ENCODE results near the gene TFDP2.
"Not testable (repeated sequence)": the region's sequence is repeated elsewhere in the genome, so short reads cannot be mapped to it uniquely, and the experiment has no call there.

TFDP2 gene

DNA sequence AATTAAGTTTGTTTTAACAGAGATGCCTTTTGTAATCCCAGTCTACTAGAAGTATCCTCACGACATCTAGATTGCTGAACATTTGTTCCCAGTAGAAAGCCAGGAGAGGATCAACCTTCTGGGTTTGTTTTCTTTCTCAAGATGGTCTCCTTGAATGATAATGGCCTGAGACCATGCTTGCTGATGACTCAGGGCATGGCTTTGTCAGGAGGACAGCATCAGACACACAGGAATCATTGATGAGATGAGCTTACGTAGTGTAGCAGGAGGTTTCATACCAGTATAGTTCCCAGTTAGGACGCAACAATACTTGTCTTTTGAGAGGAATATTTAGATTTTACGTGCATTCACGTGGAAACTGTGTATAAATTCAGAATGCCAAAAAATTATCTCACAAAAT, 234.3 kb downstream of the TFDP2 start:
- DNase-seq: no peak

DNA sequence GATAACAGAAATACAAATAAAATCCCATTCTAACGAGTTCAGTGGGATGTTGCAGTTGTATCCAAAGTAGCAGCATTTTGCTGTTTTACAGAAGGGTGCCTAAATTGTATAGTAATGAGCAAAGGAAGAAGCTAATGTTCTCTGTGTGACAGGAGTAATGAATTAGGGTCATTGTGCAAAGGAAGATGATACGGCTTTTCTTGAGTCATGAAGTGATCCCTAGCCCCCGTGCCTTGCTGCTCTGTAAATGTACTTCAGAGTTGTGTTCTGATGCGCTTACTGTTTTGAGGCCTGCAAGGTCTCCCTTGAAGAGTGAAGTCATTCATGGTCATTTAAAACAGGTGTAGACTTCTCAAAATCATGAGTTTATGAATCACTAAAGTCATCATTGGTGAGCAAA, 235.0 kb downstream of the TFDP2 start:
- DNase-seq: no peak

GRCh38 chr3:141913150-141913811, 236.1 kb downstream of the TFDP2 start:
- peak; percentile 55 for DNase-seq

DNA sequence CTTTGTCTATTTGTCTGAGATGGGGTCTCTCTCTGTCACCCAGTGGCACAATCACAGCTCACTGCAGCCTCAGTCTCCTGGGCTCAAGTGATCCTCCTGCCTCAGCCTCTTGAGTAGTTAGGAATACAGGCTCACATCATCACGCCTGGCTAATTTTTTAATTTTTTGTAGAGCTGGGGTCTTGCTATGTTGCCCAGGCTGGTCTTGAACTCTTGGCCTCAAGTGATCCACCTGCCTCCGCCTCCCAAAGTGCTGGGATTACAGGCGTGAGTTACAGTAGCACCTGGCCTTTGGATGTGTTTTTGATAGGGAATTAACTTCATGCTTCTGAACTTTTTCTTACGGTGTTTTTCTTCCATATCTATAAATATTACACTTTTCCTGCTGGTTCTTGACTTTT, 239.4 kb downstream of the TFDP2 start:
- not testable (repeated sequence) for DNase-seq

DNA sequence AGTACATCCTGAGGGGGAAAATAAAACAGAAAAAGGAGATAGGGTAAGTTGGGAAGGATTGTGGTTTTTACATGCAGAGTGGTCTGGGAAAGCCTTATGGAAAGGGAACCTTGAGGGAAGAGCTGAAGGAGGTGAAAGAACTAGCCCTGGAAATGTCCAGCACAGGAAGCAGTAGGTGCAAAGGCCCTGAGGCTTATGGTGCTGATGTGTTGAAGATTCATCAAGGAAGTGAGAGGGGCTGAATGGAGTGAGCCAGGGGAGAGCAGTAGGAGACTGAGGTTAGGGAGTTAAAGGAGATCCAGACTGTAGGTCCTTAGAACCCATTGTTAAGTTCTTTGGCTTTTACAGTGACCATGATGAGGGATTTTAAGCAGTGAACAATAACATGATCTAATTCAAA, 239.9 kb downstream of the TFDP2 start:
- DNase-seq: no peak

DNA sequence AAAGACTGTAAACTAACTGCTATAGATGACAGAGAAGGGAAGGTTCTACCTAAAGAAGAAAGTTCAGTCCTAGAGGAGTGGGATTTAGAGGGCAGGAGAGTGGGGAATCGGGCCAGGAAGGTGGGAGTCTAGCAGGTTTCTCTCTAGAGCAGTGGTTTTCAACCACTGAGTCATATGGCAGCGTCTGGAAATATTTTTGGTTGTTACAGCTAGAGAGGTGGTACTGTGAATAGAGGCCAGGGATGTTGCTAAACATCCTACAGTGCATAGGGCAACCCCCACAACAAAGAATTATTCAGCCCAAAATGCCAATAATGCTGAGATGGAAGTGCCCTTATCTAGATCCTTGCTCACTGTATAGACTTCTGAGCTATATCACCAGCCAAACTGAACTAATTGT, 244.2 kb downstream of the TFDP2 start:
- no peak for DNase-seq

DNA sequence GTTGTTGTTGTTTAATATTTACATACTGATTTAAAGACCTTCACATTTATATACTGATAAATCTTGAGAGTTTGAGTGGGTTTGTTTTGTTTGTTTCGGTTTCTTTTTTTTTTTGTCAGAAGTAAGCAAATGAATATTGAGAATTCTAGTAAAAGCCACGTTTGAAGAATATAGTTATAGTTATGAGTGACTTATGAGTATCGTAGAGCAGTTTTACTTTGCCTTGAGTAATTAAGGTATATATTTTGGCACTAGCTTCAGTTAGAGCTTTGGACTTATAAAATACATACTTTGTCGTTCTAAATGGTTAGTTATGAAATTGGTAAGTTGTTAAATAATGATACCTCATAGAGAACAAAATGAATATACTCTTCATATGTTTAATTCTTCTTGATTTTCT, 245.1 kb downstream of the TFDP2 start:
- DNase-seq: no peak

DNA sequence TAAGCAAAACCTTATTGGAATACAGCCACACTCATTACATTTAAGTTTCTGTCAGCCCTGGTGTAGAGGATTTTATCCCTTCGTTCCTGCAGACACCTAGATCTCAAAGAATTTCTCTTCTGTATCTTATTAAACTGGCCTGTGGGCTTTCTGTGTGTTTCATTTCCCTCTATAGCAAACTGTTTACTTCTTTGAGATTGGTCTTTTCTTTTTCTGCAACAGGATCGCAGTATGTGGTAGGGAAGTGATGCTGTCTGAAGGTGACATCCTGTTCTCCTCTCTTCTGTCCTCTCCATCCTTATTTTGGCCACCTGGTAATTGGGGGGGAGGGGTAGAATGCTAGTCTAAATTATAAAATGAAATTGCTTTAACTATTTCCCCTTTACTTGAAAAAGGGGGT, 247.4 kb downstream of the TFDP2 start:
- no peak for DNase-seq

GRCh38 chr3:141900343-141900742, 249.0 kb downstream of the TFDP2 start:
- DNase-seq: no peak

- DNase-seq: no peak
Observed at GRCh38 chr3:141898908-141899307, 250.4 kb downstream of the TFDP2 start.

GRCh38 chr3:141895731-141896130, 253.6 kb downstream of the TFDP2 start:
- no peak for DNase-seq

DNA sequence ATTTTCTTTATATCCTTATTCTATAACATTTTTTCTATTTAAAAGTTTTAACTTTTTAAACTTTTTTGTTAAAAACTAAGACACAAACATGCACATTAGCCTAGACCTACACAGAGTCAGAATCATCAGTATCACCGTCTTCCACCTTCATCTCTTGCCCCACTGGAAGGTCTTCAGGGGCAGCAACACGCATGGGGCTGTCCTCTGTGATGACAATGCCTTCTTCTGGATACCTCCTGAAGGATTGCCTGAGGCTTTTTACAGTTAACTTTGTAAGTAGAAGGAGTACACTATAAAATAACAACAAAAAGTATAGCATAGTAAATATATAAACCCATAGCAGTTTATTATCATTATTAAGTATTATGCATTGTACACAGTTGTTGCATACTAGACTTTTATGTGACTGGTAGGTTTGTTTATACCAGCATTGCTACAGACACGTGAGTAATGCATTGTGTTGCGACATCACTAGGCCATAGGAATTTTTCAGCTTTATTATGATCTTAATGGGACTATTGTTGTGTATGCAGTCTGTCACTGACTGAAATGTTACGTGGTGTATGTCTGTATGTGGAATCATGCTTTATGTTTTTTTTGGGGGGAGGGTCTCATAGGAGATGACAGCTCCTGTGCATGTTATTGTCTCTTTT, 254.7 kb downstream of the TFDP2 start:
- DNase-seq: no peak
